Mucosa of stomach (tissue), 1 donor: ENCODE results near the gene VPS35L.

Experiments
- H3K27me3 ChIP-seq: one replicate; pipeline ENCODE4 v1.7.0; 2013; ENCODE audit warnings: mild to moderate bottlenecking, low read length; ENCODE audit not compliant: control insufficient read depth, insufficient read depth
- H3K36me3 ChIP-seq: one replicate; pipeline ENCODE4 v1.7.0; 2013; ENCODE audit warnings: low read length; ENCODE audit not compliant: control insufficient read depth, insufficient read depth
- H3K4me1 ChIP-seq: one replicate; pipeline ENCODE4 v1.7.0; 2013; ENCODE audit warnings: mild to moderate bottlenecking, low read length; ENCODE audit not compliant: control insufficient read depth, insufficient read depth
- H3K4me3 ChIP-seq: one replicate; pipeline ENCODE4 v1.7.0; 2013; ENCODE audit warnings: low read length
- H3K9ac ChIP-seq: one replicate; pipeline ENCODE4 v1.7.0; 2013; ENCODE audit warnings: mild to moderate bottlenecking, low read length, moderate library complexity
- H3K9me3 ChIP-seq: one replicate; pipeline ENCODE4 v1.7.0; 2013; ENCODE audit warnings: mild to moderate bottlenecking, low read length, moderate library complexity; ENCODE audit not compliant: control insufficient read depth
- donor health status: Pancreatic carcinoma.

Gene VPS35L

DNA sequence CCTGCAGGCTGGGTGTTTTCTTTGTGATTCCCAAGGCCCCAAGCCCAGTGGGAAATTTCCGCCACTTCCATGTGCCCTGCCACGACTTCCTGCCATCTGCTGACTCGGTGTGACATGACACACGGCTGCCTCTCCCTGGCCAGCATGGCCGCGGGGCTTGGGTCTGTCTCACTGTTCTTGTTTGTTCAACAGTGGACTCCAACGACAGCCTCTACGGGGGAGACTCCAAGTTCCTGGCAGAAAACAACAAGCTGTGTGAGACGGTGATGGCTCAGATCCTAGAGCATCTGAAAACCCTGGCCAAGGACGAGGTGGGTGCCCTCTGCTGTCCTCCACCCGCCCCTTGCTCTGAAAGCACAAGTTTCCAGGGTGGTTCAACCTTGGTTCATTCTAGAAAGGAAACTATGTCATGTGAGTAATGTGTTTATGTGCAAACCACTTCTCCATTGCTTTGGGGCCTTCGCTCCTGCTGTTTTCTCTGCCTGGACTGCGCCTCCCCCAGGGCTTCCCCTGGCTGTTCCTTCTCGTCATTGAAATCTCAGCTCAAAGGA, 135.7 kb downstream of the VPS35L start:
- peaks cover 5% of the 10 kb centered on the region for H3K36me3 ChIP-seq

DNA sequence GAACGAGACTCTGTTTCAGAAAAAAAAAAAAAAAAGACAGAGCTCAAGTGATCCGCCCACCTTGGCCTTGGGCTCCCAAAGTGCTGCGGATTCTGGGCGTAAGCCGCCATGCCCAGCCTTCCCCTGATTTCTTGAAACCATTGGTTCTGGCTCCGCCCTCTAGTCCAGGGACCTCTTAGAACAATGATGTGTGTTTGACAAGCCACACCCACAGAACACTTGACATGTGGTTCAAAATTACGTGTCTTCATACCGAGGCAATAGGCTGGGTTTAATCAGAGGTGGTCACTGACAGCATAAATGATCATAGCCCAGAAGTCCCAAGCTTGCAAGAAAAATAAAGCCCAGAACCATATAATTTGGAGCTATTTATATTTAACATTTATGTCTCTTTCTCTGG, 139.5 kb downstream of the VPS35L start:
- H3K9ac ChIP-seq, result no peak overlapping the region
- peaks cover 50% of the 10 kb centered on the region for H3K4me1 ChIP-seq
- peaks cover 5% of the 10 kb centered on the region for H3K36me3 ChIP-seq
- no peaks in the 10 kb centered on the region for H3K9me3 ChIP-seq
- H3K27me3 ChIP-seq, result no peaks in the 10 kb centered on the region
- no peak overlapping the region for H3K4me3 ChIP-seq

More for the DNA sequence above, 135.7 kb downstream of the VPS35L start:
- H3K9me3 ChIP-seq, result no peaks in the 10 kb centered on the region
- H3K27me3 ChIP-seq, result no peaks in the 10 kb centered on the region
- H3K9ac ChIP-seq, result no peak overlapping the region
- H3K4me3 ChIP-seq, result no peak overlapping the region
- H3K4me1 ChIP-seq, result peaks cover 20% of the 10 kb centered on the region

DNA sequence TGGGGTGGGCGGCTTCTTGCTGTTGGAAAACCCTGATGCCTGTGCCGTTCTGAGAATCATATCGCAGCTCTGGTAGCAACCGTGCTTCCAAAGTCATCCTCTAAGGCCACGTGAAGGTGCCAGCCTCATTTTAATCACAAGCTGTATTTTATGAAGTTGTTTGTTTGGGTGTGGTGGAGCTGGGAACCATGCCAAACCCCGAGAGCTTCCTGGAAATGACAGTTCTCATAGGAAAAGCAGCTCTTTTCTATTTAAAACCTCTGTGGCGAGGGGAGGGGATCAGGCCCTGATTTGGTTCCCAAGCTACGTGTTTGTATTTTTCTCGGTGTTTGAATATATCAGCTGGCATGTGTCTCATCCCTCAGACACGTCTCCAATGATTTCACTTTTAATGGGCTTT, 140.8 kb downstream of the VPS35L start:
- H3K9me3 ChIP-seq, result no peaks in the 10 kb centered on the region
- H3K27me3 ChIP-seq, result no peaks in the 10 kb centered on the region
- H3K4me1 ChIP-seq, result peaks cover 61% of the 10 kb centered on the region
- H3K4me3 ChIP-seq, result no peak overlapping the region
- H3K36me3 ChIP-seq, result peaks cover 3% of the 10 kb centered on the region
- H3K9ac ChIP-seq, result peak overlapping the region; percentile 30

DNA sequence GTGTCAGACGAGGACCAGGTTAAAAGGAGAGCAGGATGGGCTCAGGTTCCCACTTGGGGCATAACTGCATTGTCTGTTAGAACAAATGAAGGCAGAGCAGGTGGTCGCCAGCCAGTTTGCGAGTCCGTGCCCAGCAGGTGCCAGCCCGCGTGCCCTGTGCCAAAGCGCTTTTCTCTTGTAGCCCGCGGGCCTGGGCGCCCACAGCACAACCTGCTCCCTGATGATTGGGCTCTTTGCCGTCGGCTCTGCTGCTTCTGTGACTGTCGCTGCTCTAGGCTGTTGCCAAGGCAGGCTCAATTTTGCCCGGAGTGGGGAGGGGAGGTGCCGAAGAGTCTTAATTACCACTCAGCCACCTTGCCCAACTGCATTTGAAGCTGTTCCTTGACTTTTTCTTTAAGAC, 141.5 kb downstream of the VPS35L start:
- H3K36me3 ChIP-seq, result no peaks in the 10 kb centered on the region

DNA sequence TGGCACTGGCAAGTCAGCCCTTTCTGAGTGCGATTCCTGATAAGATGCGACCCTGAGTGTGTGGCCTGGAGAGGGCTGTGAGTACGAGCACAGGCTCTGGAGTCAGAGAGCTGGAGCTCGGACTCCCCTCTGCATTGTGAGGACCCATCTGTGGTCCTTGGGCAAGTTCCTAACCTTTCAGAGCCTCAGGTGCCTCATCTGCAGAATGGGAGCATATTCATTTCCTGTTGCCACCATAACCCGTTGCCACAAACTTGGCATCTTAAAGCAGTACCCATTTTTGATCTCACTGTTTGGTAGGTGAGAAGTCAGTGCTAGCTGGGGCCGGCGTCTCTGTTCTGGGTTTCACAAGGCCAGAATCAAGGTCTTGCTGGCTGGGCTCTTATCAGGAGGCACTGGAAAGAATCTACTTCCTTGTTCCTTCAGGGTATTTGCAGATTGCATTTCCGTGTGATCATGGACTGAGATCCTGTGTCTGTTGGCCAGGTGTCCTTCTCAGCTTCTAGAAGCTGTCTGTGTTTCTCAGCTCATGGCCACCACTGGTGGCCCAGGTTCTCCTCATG, 142.3 kb downstream of the VPS35L start:
- H3K27me3 ChIP-seq, result no peaks in the 10 kb centered on the region
- H3K4me1 ChIP-seq, result peaks cover 61% of the 10 kb centered on the region
- no peaks in the 10 kb centered on the region for H3K36me3 ChIP-seq
- H3K4me3 ChIP-seq, result no peak overlapping the region
- H3K9me3 ChIP-seq, result no peaks in the 10 kb centered on the region
- no peak overlapping the region for H3K9ac ChIP-seq

More for the DNA sequence above, 141.5 kb downstream of the VPS35L start:
- Histone ChIP-seq H3K9ac (peak overlapping the region; percentile 30), H3K27me3 (no peaks in the 10 kb centered on the region), H3K9me3 (no peaks in the 10 kb centered on the region), H3K4me1 (peaks cover 61% of the 10 kb centered on the region), H3K4me3 (no peak overlapping the region)

DNA sequence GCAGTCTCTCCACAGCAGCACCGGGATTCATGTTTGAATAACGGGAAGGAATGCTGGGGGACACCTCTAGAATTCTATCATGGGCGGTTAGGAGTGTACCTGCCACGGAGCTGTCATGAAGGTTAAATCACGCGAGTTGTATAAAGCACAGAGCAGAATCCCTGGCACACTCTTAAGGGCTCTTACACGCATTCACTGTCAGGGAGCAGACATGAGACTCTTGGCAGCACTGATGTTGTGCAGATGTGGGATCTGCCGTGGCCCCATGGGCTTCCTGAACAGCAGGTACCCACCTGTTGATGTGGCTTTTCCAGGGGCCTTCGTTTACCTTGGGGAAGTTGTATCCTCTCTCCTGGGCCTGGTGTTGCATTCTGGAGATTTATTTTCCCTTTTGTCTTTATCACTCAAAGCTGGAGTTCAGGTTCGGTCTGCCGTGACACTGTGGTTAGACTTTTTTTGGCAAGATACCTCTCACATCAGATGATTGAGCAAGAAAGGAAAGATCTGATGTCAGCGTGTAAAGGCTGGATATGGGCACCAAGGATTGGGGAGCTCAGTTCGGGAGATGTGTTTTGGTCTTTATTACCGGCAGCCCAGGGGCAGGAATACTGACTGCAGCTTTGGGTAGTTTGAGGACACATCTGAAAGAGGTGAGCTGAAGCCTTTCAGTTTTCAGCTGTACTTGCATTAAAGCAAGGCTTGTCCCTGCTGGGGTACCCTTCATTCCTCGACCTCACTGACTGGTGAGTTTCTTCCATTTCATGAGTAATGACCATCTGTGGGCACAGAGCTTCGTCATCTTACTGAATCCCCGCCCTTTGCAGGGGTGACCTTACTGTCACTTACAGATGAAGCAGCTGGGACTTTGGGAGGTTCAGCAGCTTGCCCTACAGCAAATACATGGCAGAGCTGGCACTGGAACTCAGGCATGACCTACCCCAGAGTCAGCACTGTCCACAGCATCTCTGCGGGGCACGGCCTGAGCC, 143.3 kb downstream of the VPS35L start:
- Histone ChIP-seq H3K36me3 (no peaks in the 10 kb centered on the region), H3K4me3 (no peak overlapping the region), H3K9ac (no peak overlapping the region), H3K9me3 (no peaks in the 10 kb centered on the region), H3K27me3 (no peaks in the 10 kb centered on the region), H3K4me1 (peaks cover 61% of the 10 kb centered on the region)

DNA sequence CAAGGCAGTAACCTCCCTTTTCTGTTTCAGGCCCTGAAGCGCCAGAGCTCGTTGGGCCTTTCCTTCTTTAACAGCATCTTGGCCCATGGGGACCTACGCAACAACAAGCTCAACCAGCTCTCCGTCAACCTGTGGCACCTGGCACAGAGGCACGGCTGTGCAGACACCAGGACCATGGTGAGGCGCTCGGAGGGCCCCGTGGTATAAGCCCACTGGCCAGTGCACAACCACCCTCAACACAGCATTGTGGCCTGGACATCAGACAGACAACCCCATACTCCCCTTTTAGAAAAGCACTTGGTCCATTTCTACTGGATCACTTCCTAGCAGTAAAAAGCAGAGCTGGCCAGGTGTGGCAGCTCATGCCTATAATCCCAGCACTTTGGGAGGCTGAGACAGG, 144.0 kb downstream of the VPS35L start:
- Histone ChIP-seq H3K4me3 (no peak overlapping the region), H3K9ac (no peak overlapping the region), H3K27me3 (no peaks in the 10 kb centered on the region), H3K36me3 (no peaks in the 10 kb centered on the region), H3K4me1 (peaks cover 61% of the 10 kb centered on the region), H3K9me3 (no peaks in the 10 kb centered on the region)

DNA sequence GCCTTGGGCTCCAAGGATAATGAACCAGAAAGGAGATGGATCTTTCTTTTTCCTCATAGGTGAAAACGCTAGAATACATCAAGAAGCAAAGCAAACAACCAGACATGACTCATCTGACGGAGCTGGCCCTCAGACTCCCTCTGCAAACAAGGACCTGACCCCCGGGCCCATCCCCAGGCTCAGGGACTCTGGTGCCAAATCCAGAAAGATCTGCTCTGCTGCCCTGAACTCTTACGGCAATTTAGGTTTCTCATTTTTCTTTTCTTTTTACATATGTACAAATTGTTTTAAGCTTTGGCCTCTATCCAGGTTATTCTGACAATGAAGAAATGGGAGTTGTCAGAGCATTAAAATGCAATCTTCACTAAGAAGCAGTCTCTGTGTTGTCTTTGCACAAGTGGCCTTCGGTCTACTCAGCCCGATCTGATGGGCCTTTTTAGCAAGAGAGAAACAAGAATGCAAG, 144.8 kb downstream of the VPS35L start:
- H3K9ac ChIP-seq, result no peak overlapping the region
- H3K9me3 ChIP-seq, result no peaks in the 10 kb centered on the region
- H3K36me3 ChIP-seq, result no peaks in the 10 kb centered on the region
- no peaks in the 10 kb centered on the region for H3K27me3 ChIP-seq
- peaks cover 57% of the 10 kb centered on the region for H3K4me1 ChIP-seq
- no peak overlapping the region for H3K4me3 ChIP-seq

DNA sequence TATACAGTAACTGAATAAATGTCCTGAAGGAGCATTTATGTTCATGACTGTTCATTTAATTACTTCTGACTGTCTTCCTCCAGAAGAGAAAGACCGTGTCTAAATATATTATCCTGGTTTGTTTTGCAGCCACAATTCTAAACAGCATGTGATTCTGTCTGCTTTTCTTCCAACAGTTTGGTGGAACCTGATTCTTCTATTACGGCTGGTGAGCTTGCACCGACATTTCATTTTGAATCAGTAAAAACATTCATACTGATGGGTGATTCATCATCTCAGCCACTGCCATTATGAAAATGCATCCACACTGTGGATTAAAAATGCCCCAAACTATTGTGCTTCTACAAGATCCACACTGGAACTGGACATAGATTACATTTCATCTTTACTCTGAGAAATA, 145.6 kb downstream of the VPS35L start:
- Histone ChIP-seq H3K9ac (no peak overlapping the region), H3K27me3 (no peaks in the 10 kb centered on the region), H3K36me3 (no peaks in the 10 kb centered on the region), H3K9me3 (no peaks in the 10 kb centered on the region), H3K4me3 (no peak overlapping the region), H3K4me1 (peaks cover 50% of the 10 kb centered on the region)

DNA sequence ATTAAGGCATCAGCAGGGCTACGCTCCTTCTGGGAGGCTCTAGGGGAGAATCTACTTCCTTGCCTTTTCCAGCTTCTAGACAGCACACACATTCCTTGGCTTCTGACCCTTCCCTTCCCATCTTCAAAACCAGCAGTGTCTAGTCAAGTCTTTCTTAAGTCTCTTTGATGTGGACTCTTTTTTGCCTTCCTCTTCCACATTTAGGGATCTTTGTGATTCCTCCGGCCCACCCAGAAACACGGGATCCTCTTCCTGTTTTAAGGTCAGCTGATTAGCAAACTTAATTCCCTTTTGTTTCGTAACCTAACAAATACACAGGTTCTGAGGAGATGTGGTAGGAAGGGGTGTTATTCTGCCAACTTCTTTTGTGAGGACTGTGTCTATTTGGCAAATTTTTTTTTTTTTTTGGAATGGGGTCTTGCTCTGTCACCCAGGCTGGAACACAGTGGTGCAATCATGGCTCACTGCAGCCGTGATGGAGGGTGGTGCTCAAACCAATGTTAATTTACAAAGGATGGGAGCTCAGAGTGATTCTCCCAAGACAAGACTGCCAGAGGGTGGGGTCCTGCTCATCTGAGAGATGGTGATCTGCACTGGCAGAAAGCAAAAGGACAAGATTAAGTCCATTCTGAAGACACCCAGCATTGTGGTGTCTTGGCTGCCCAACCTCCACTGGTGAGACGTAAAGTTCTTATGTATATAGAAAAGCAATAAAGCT, 147.8 kb downstream of the VPS35L start:
- Histone ChIP-seq H3K9me3 (no peaks in the 10 kb centered on the region), H3K27me3 (no peaks in the 10 kb centered on the region), H3K9ac (no peak overlapping the region), H3K36me3 (no peaks in the 10 kb centered on the region), H3K4me1 (peaks cover 28% of the 10 kb centered on the region), H3K4me3 (no peak overlapping the region)

DNA sequence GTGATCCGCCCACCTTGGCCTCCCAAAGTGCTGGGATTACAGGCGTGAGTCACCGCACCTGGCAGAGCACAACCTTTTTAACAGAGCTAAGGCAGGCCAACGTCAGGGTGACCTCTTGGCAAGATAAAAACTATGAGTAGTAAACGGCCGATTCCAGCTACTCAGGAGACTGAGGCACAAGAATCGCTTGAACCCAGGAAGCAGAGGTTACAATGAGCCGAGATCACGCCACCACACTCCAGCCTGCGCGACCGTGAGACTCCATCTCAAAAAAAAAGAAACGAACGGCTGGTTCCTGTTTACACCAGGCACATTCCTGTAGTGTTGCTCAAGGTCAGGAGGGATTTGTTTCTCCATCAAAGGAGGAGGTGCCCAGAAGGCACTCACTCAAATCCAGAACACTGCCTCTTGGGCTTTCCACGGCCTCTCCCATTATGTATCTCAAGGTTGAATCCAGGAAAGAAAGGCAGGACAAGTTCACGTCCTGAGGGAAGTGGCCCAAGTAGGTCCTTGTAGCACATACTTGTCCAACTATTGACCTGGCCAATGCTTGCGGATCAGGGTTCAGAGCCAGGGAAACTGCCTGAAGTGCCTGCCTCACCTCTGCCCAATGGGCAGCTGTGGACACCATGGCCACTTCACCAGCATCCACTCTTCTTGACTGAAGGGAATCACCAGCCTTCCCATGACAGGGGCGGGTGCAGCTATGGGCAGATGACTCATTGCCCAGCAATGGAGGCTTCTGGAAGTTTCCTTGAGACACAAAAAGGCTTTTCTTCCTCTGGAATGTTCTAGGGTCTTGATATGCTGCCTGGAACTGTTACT, 149.0 kb downstream of the VPS35L start:
- no peaks in the 10 kb centered on the region for H3K36me3 ChIP-seq
- H3K4me1 ChIP-seq, result peaks cover 16% of the 10 kb centered on the region
- H3K9ac ChIP-seq, result no peak overlapping the region
- H3K4me3 ChIP-seq, result no peak overlapping the region
- no peaks in the 10 kb centered on the region for H3K9me3 ChIP-seq
- H3K27me3 ChIP-seq, result no peaks in the 10 kb centered on the region
